H1 (cell line): ENCODE results near the gene BCAS3. TPM values are rescaled to one million over a fixed set of nuclear protein-coding genes. Genes with fewer than 3 reads are reported as not detected.

Experiments
- CHD1 ChIP-seq: IDR thresholded peaks from 2 replicates; pipeline ENCODE4 v1.6.1; 2012; ENCODE audit warnings: low read depth, low read length, improper control_type of control experiment
- EP300 ChIP-seq, 2 experiments: IDR thresholded peaks; 1 replicate in 1 of 2; 2 replicates in 1 of 2; pipeline ENCODE4 v1.6.1; 2011 to 2012; ENCODE audit warnings: low read depth in 2 of 2, low read length in 2 of 2, mild to moderate bottlenecking in 2 of 2, borderline replicate concordance in 1 of 2, inconsistent platforms in 1 of 2, moderate library complexity in 1 of 2
- EZH2 ChIP-seq: fragments of 200-600 bp; sonication (generic); IDR thresholded peaks from 2 replicates; pipeline ENCODE4 v1.7.1; 2012; ENCODE audit warnings: low read depth, mild to moderate bottlenecking, moderate library complexity, low read length, inconsistent platforms; ENCODE audit not compliant: severe bottlenecking
- GABPA ChIP-seq: IDR thresholded peaks from 2 replicates; pipeline ENCODE4 v1.6.1; 2011; ENCODE audit warnings: mild to moderate bottlenecking, low read length, moderate library complexity, borderline replicate concordance; ENCODE audit not compliant: insufficient read depth
- HDAC6 ChIP-seq: IDR thresholded peaks from one replicate; pipeline ENCODE4 v1.7.1; 2012; ENCODE audit warnings: low read depth, mild to moderate bottlenecking, inconsistent platforms, low read length, moderate library complexity
- SIN3A ChIP-seq, 2 experiments: IDR thresholded peaks in 1 of 2; conservative IDR thresholded peaks in 1 of 2; 2 replicates each; pipeline ENCODE4 v1.6.1; 2011 to 2012; ENCODE audit warnings: low read length in 2 of 2, improper control_type of control experiment in 1 of 2, low read depth in 1 of 2, mild to moderate bottlenecking in 1 of 2
- polyA plus RNA-seq, 7 experiments: library from polyadenylated mRNA; depleted of rRNA in 3 of 7; stranded (reverse) in 5 of 7; unstranded in 2 of 7; fragments of >200 nt in 5 of 7; fragments of 200-250 nt in 2 of 7; gene quantifications; 1 replicate in 5 of 7; 2 replicates in 1 of 7; 4 replicates in 1 of 7; pipeline versions ENCODE4 v1.2.1 to v1.2.3, GENCODE V29; 2011 to 2013; ENCODE audit warnings: missing spikeins in 2 of 7, mixed read lengths in 2 of 7
- total RNA-seq: library from RNA; stranded (reverse); fragmentation: NEBNext Ultra II Directional; extraction: Animal tissue kit (Norgen Biotek cat#: 25700); gene quantifications from 2 replicates; pipeline ENCODE4 v1.2.1, GENCODE V29; 2021
- TF ChIP-seq, protein P1 (sequence below): IDR thresholded peaks from 2 replicates; pipeline ENCODE4 v1.6.1; 2011; ENCODE audit warnings: low read depth, mild to moderate bottlenecking, low read length; ENCODE audit not compliant: insufficient read depth

The BCAS3 gene
- total and polyA plus RNA-seq, 2 of the 8 experiments (the other 6 are each of a cell fraction or from before 2014, with no cell fraction given) = 9.9 to 13.3 TPM

DNA sequence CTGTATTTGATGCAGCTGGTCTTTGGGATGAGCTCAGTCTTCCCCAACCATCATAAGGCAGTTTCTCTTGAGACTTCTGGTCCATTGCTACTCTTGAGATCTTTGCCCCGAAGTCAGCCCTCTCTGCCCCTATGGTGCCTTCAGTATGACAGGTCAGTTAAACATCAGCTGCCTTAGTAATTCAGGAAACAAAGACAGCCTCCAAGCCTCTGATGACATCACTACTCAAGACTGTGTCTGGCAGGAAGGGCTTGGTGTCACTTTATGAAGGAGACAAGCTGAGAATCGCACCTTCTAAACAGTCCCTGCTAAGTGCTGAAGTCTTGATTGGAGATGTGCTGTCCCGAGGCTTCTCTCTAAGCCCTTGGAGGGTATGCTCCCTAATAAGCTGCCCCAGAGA, 617.1 kb downstream of the BCAS3 start (continued):
- no peak for TF ChIP-seq SIN3A (conservative IDR thresholded peaks at IDR 0.05 in 1 of 2, IDR thresholded peaks at IDR 0.05 in 1 of 2; ENCODE audit: low read depth in 1 of 2, low read length in 2 of 2)
- TF ChIP-seq HDAC6 = no peak
- TF ChIP-seq, protein P1, sequence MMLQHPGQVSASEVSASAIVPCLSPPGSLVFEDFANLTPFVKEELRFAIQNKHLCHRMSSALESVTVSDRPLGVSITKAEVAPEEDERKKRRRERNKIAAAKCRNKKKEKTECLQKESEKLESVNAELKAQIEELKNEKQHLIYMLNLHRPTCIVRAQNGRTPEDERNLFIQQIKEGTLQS = no peak
- TF ChIP-seq EZH2 = no peak
- TF ChIP-seq GABPA = no peak
- no peak for TF ChIP-seq EP300 (IDR thresholded peaks at IDR 0.05; ENCODE audit: borderline replicate concordance in 1 of 2, low read depth in 2 of 2, low read length in 2 of 2)
- TF ChIP-seq CHD1 = no peak
- TF ChIP-seq, all 59 proteins: peak for 0
